ENCODE results near the gene PKMYT1. TPM values are rescaled to one million over a fixed set of nuclear protein-coding genes. Genes with fewer than 3 reads are reported as not detected.

Gene PKMYT1
- total RNA-seq, 2 experiments from 2014 or later = 144 to 160 TPM

GRCh38 chr16:3017344-3017743 is 37.1 kb upstream of the PKMYT1 start:
- peaks cover 28% of the 10 kb centered on the region for H3K4me1 Mint-ChIP-seq (ENCODE audit: low read depth)

DNA sequence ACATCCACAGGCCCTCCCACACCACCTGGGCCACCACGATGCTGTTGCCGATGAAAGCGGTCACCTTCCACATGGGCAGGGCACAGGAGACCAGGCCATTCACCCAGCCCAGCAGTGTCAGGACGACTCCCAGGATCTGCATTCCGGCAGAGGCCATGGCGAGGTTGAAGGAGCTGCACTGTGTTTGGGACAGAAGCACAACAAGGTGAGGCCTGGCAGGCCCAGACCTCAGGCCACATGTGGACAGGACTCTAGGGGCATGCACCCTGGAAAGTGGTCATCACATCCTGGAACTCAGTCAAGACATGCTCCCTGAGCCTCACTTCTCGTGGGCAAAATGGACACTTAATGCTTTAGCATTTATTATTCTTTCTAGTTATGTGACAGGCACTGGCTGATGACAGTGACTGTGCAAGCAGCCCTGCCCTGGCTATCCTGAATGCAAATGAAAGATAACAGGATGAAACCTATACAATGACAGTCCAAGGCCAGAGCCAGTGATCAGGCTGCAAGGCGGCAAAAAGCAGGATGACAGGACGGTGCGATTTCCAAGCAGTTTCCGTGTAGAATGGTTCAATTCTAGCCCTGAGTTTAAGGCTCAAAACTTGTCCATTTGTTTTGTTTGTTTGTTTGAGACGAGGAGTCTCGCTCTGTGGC is 35.7 kb upstream of the PKMYT1 start:
- no peak for DNase-seq
- H3K4me3 Mint-ChIP-seq = no peak overlapping the region
- H3K36me3 Mint-ChIP-seq (ENCODE audit: low read depth) = no peaks in the 10 kb centered on the region
- H3K27ac Mint-ChIP-seq = no peak overlapping the region
- no peak for ATAC-seq
- CTCF ChIA-PET = no interaction called here
- H3K27me3 Mint-ChIP-seq (ENCODE audit: low read depth) = peaks cover 28% of the 10 kb centered on the region
- H3K4me1 Mint-ChIP-seq (ENCODE audit: low read depth) = peaks cover 16% of the 10 kb centered on the region
- POLR2A ChIA-PET = no interaction called here
- H3K9me3 Mint-ChIP-seq (ENCODE audit: insufficient read depth) = no peaks in the 10 kb centered on the region

More at GRCh38 chr16:3017344-3017743, 37.1 kb upstream of the PKMYT1 start:
- Mint-ChIP-seq H3K36me3 (ENCODE audit: low read depth) (peaks cover under 1% of the 10 kb centered on the region), H3K27ac (no peak overlapping the region), H3K4me3 (no peak overlapping the region), H3K9me3 (ENCODE audit: insufficient read depth) (no peaks in the 10 kb centered on the region), H3K27me3 (ENCODE audit: low read depth) (peaks cover 24% of the 10 kb centered on the region)
- ChIA-PET POLR2A (no interaction called here), CTCF (interaction anchor here (1.0 to 7.2 kb wide), 2 partner anchors 13 to 14 kb away, joined by 3 to 105 read pairs; no protein-coding TSS in a partner anchor)
- no peak for ATAC-seq
- no peak for DNase-seq

DNA sequence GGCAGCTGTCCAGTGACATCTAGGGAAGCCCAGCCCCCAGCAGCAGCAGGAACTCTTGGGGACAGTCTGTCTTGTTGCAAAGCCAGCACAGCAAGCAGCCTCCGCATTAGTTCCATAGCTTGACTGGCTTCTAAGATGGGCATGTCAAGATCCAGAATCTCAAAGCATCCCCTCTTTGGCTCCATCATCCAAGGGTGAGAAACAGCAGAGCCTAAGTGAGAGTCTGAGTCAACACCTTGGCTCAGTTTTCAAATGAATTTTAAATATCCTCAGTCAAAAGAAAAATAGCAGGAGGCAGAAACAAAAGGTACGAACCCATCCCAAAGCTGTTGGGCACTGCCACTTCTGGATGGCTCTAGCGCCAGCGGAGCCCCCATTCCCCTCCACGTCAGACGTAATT is 34.7 kb upstream of the PKMYT1 start:
- ATAC-seq (no peak), DNase-seq (no peak)
- H3K27me3 Mint-ChIP-seq (ENCODE audit: low read depth) = peaks cover 28% of the 10 kb centered on the region
- no peak overlapping the region for H3K27ac Mint-ChIP-seq
- H3K4me3 Mint-ChIP-seq = no peak overlapping the region
- POLR2A ChIA-PET = no interaction called here
- H3K36me3 Mint-ChIP-seq (ENCODE audit: low read depth) = no peaks in the 10 kb centered on the region
- H3K9me3 Mint-ChIP-seq (ENCODE audit: insufficient read depth) = no peaks in the 10 kb centered on the region
- CTCF ChIA-PET = interaction anchor here (0.7 to 0.9 kb wide), 3 partner anchors 11 to 334 kb away, joined by 3 read pairs; no protein-coding TSS in a partner anchor
- H3K4me1 Mint-ChIP-seq (ENCODE audit: low read depth) = peaks cover 11% of the 10 kb centered on the region

DNA sequence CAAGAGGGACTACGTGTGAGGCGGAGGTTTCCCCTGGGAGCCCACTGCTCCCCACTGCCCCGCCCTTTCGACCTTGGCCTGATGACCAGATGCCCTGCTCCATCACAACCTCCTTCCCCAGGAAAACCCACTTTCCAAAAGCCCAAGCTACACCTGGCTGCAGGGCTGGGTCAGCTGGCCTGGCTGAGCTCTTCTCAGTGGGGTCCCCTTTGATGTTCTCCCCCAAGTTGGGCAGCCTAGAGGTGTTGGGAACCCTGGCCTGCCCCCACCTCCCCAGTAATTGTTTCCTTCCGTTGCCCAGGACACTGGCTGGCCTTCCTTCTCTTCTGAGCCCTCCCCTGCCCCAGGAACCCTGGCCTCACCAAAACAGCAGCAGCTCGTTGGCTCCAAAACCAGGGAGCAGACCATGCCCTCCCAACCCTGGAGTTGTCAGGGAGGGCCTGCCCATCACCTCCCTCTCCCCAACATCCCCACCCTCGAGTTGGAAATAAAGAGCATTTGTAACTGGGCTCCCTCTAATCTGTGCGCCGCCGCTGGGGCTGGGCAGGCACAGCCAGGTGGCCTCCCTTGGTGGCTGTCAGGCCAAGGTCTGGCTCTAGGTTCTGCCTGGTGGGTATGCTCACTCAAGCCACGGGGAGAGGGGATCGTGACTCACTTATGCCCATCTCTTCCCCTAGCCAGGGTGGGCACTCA is 33.9 kb upstream of the PKMYT1 start:
- POLR2A ChIA-PET = no interaction called here
- H3K4me1 Mint-ChIP-seq (ENCODE audit: low read depth) = peaks cover 8% of the 10 kb centered on the region
- no peak for ATAC-seq

DNA sequence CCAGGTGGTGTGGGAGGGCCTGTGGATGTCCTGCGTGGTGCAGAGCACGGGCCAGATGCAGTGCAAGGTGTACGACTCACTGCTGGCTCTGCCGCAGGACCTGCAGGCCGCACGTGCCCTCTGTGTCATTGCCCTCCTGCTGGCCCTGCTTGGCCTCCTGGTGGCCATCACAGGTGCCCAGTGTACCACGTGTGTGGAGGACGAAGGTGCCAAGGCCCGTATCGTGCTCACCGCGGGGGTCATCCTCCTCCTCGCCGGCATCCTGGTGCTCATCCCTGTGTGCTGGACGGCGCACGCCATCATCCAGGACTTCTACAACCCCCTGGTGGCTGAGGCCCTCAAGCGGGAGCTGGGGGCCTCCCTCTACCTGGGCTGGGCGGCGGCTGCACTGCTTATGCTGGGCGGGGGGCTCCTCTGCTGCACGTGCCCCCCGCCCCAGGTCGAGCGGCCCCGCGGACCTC is 33.3 kb upstream of the PKMYT1 start:
- no peak for ATAC-seq
- Mint-ChIP-seq H3K27ac (no peak overlapping the region), H3K4me1 (ENCODE audit: low read depth) (peaks cover 10% of the 10 kb centered on the region), H3K9me3 (ENCODE audit: insufficient read depth) (no peaks in the 10 kb centered on the region), H3K4me3 (no peak overlapping the region), H3K36me3 (ENCODE audit: low read depth) (no peaks in the 10 kb centered on the region), H3K27me3 (ENCODE audit: low read depth) (peaks cover 23% of the 10 kb centered on the region)
- ChIA-PET POLR2A (no interaction called here), CTCF (no interaction called here)
- no peak for DNase-seq

More for the DNA sequence above, 33.9 kb upstream of the PKMYT1 start:
- CTCF ChIA-PET = interaction anchor here (0.9 kb wide), 1 partner anchor 10 kb away, joined by 3 read pairs; no protein-coding TSS in a partner anchor
- no peaks in the 10 kb centered on the region for H3K36me3 Mint-ChIP-seq (ENCODE audit: low read depth)
- no peak for DNase-seq
- no peak overlapping the region for H3K4me3 Mint-ChIP-seq
- peaks cover 27% of the 10 kb centered on the region for H3K27me3 Mint-ChIP-seq (ENCODE audit: low read depth)
- H3K9me3 Mint-ChIP-seq (ENCODE audit: insufficient read depth) = no peaks in the 10 kb centered on the region
- no peak overlapping the region for H3K27ac Mint-ChIP-seq

GRCh38 chr16:3012828-3013420 is 32.7 kb upstream of the PKMYT1 start, which contains the start of gene CLDN9:
Gene CLDN9 (plus strand): TSS chr16:3012923. CDS start chr16:3013363, 440 bp downstream.
- no peak for DNase-seq
- Mint-ChIP-seq H3K4me3 (no peak within 1 kb of the TSS), H3K4me1 (ENCODE audit: low read depth) (peaks cover 11% of the 10 kb centered on the region), H3K27ac (no peak within 1 kb of the TSS), H3K27me3 (ENCODE audit: low read depth) (peaks cover 22% of the 10 kb centered on the region), H3K9me3 (ENCODE audit: insufficient read depth) (no peaks in the 10 kb centered on the region), H3K36me3 (ENCODE audit: low read depth) (no peaks in the 10 kb centered on the region)
- peak; percentile 34 for ATAC-seq
- POLR2A ChIA-PET = no interaction called here
- CTCF ChIA-PET = interaction anchor here (1.2 to 1.4 kb wide), 2 partner anchors 15 to 19 kb away, joined by 5 read pairs; no protein-coding TSS in a partner anchor

DNA sequence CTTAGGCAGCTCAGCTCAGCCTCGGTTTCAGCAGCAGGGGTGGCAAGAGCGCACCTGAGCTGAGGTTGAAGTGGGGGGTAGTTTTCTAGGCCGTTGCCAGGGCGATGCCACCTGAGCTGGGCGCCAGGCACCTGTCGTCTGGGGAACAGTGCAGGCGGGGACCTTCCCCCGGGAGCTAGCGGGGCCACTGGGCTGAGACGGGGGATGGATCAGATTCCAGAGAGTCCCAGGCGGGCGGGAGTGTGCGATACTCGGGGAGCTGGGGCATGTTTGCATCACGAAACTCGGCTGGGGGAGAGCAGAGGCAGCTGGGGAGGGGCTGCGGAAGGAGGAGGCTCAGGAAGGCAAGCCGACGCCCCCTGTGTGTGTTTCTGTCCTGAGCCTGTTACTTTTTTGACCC is 32.0 kb upstream of the PKMYT1 start:
- Mint-ChIP-seq H3K4me3 (no peak overlapping the region), H3K9me3 (ENCODE audit: insufficient read depth) (no peaks in the 10 kb centered on the region), H3K4me1 (ENCODE audit: low read depth) (peaks cover 17% of the 10 kb centered on the region), H3K27ac (no peak overlapping the region), H3K27me3 (ENCODE audit: low read depth) (peaks cover 21% of the 10 kb centered on the region), H3K36me3 (ENCODE audit: low read depth) (no peaks in the 10 kb centered on the region)
- DNase-seq (no peak), ATAC-seq (no peak)
- CTCF ChIA-PET = interaction anchor here (1.2 to 1.4 kb wide), 2 partner anchors 16 to 20 kb away, joined by 5 read pairs; no protein-coding TSS in a partner anchor
- POLR2A ChIA-PET = no interaction called here

GRCh38 chr16:3010510-3010909 is 30.3 kb upstream of the PKMYT1 start:
- Mint-ChIP-seq H3K9me3 (ENCODE audit: insufficient read depth) (no peaks in the 10 kb centered on the region), H3K4me3 (no peak overlapping the region), H3K27me3 (ENCODE audit: low read depth) (peaks cover 26% of the 10 kb centered on the region), H3K4me1 (ENCODE audit: low read depth) (peaks cover 22% of the 10 kb centered on the region), H3K27ac (no peak overlapping the region), H3K36me3 (ENCODE audit: low read depth) (no peaks in the 10 kb centered on the region)
- ATAC-seq (no peak), DNase-seq (no peak)
- ChIA-PET CTCF (interaction anchor here (11.7 kb wide), 1 partner anchor 21 kb away, joined by 213 read pairs; no protein-coding TSS in a partner anchor), POLR2A (interaction anchor here (0.9 kb wide), 1 partner anchor 10 kb away, joined by 4 read pairs; the partner anchor contains the start of gene TNFRSF12A)

GRCh38 chr16:3009568-3010390 is 29.5 kb upstream of the PKMYT1 start:
- ChIA-PET CTCF (interaction anchor here (1.4 to 11.7 kb wide), 2 partner anchors 21 to 120 kb away, joined by 3 to 213 read pairs; no protein-coding TSS in a partner anchor), POLR2A (interaction anchor here (0.9 kb wide), 1 partner anchor 11 kb away, joined by 4 read pairs; the partner anchor contains the start of gene TNFRSF12A)
- Mint-ChIP-seq H3K4me1 (ENCODE audit: low read depth) (peaks cover 25% of the 10 kb centered on the region), H3K36me3 (ENCODE audit: low read depth) (no peaks in the 10 kb centered on the region), H3K9me3 (ENCODE audit: insufficient read depth) (no peaks in the 10 kb centered on the region), H3K27me3 (ENCODE audit: low read depth) (peaks cover 26% of the 10 kb centered on the region), H3K27ac (no peak overlapping the region), H3K4me3 (no peak overlapping the region)
- DNase-seq (no peak), ATAC-seq (no peak)

DNA sequence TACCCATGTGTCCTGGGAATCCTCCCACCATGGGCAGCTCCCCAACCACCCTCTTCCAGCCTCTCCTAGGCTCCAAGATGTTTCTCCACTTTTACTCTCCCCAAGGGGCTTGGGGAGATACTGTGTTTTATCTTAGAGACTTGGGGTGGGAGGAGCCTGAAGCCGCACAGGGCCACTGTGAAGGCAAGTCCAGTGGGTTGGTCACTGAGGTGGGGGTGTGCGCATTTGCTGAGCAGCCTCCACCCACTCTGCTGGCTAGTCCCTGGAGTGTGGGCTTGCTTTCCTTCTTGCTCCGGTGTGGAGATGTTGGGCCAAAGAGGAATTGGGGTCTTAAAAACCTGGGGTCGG is 28.4 kb upstream of the PKMYT1 start:
- peaks cover 27% of the 10 kb centered on the region for H3K4me1 Mint-ChIP-seq (ENCODE audit: low read depth)
- no peaks in the 10 kb centered on the region for H3K9me3 Mint-ChIP-seq (ENCODE audit: insufficient read depth)
- ATAC-seq (no peak), DNase-seq (no peak)
- no peak overlapping the region for H3K27ac Mint-ChIP-seq
- POLR2A ChIA-PET = interaction anchor here (0.7 to 1.7 kb wide), 2 partner anchors 13 to 29 kb away, joined by 3 read pairs; partner anchors contain the start of gene PKMYT1
- CTCF ChIA-PET = interaction anchor here (0.7 to 11.7 kb wide), 5 partner anchors 11 to 88 kb away, joined by 3 to 213 read pairs (median 6); partner anchors contain the start of genes HCFC1R1, THOC6 and TNFRSF12A
- H3K4me3 Mint-ChIP-seq = no peak overlapping the region
- peaks cover 24% of the 10 kb centered on the region for H3K27me3 Mint-ChIP-seq (ENCODE audit: low read depth)
- H3K36me3 Mint-ChIP-seq (ENCODE audit: low read depth) = no peaks in the 10 kb centered on the region

Data from activated CD8-positive, alpha-beta T cell treated with anti-CD3 and anti-CD28 coated beads, Interleukin-2, amount 10 ng/mL, durations not matched to agents 7 days and 5 days (primary cell).